Measurements from ENCODE around the gene KANSL1. TPM values are rescaled to one million over a fixed set of nuclear protein-coding genes. Genes with fewer than 3 reads are reported as not detected.

The KANSL1 gene
- total and polyA plus RNA-seq, 2 experiments from 2014 or later, result 12.2 to 38.2 TPM

DNA sequence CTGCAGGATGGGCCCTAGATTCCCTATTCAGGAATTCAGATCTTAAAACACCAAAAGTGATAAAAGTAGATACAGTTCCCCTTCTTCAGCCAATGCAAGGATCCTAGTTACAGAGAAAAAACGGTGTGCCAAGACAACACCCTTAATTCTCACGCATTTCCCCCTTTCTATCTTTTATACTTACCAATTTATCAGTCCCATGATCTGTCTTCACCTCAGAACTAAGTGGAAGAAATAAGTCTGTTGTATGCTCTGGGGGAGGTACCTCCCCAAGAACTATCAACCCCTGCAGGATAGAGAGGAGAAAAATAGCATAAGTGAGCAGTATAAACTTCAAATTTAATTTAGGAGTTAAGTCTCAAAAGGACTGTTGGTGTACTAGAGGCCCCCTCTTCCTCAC lies 111.0 kb downstream of the KANSL1 start:
- no peak for DNase-seq
- H3K36me3 ChIP-seq (ENCODE audit: low read depth), result no peaks in the 10 kb centered on the region; the same call in 1 of the 2 replicates
- peaks cover 9% of the 10 kb centered on the region; the same call in 1 of the 2 replicates for H4K20me1 ChIP-seq (ENCODE audit: insufficient read depth)
- H3K9ac ChIP-seq, result no peak overlapping the region
- 65 to 79% methylated on average over 2 of the region's 2 CpGs for WGBS, 2 experiments (ENCODE audit: low coverage in 1 of 2, low lambda C conversion rate in 2 of 2, missing lambda C conversion rate in 2 of 2)
- H3K79me2 ChIP-seq (ENCODE audit: insufficient read depth), result peaks cover 100% of the 10 kb centered on the region
- H3K4me1 ChIP-seq (ENCODE audit: insufficient read depth), result no peaks in the 10 kb centered on the region
- no peak overlapping the region for H3K4me2 ChIP-seq (ENCODE audit: unreplicated experiment)
- in situ Hi-C loops (cut with MboI), result no loop called here
- H3K9me3 ChIP-seq (ENCODE audit: low read depth), result no peaks in the 10 kb centered on the region
- no peaks in the 10 kb centered on the region for H3K9me2 ChIP-seq (ENCODE audit: insufficient read depth)
- H2AFZ ChIP-seq, result no peak overlapping the region
- no peaks in the 10 kb centered on the region for H3F3A ChIP-seq (ENCODE audit: insufficient read depth)
- H3K4me3 ChIP-seq, result no peak overlapping the region
- TF ChIP-seq EZH2 (IDR thresholded peaks at IDR 0.05; ENCODE audit: insufficient read depth, poor library complexity, severe bottlenecking) (no peak), EZH2phosphoT487 (IDR thresholded peaks at IDR 0.05; ENCODE audit: insufficient read depth, low read depth) (no peak)
- H3K27me3 ChIP-seq (replicated peaks; ENCODE audit: insufficient read depth), result no peaks in the 10 kb centered on the region
- no peak overlapping the region for H3K27ac ChIP-seq

DNA sequence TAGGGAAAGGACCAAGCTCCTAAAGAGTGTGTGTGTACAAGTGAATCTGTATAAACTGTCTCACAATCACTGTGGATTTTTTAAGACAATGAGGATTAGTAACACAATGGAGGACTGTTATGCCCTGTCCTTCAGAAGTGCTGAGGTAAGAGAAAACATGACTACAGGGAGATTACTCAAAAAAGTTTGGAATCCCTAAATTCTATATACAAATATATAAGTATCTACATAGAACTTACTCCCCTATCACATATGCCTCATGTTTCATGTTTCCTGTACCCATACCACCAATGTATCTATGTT lies 112.3 kb downstream of the KANSL1 start:
- in situ Hi-C loops (cut with MboI), result no loop called here
- Histone ChIP-seq H3K9me2 (ENCODE audit: insufficient read depth) (no peaks in the 10 kb centered on the region), H2AFZ (no peak overlapping the region), H3K36me3 (ENCODE audit: low read depth) (no peaks in the 10 kb centered on the region; the same call in 1 of the 2 replicates), H3K4me2 (ENCODE audit: unreplicated experiment) (no peak overlapping the region), H3K4me3 (no peak overlapping the region), H3F3A (ENCODE audit: insufficient read depth) (no peaks in the 10 kb centered on the region), H3K27me3 (replicated peaks; ENCODE audit: insufficient read depth) (no peaks in the 10 kb centered on the region), H3K4me1 (ENCODE audit: insufficient read depth) (no peaks in the 10 kb centered on the region), H4K20me1 (ENCODE audit: insufficient read depth) (peaks cover 5% of the 10 kb centered on the region; the same call in 1 of the 2 replicates), H3K79me2 (ENCODE audit: insufficient read depth) (peaks cover 98% of the 10 kb centered on the region), H3K27ac (no peak overlapping the region), H3K9me3 (ENCODE audit: low read depth) (no peaks in the 10 kb centered on the region), H3K9ac (no peak overlapping the region)
- TF ChIP-seq EZH2phosphoT487 (IDR thresholded peaks at IDR 0.05; ENCODE audit: insufficient read depth, low read depth) (no peak), EZH2 (IDR thresholded peaks at IDR 0.05; ENCODE audit: insufficient read depth, poor library complexity, severe bottlenecking) (no peak)
- no peak for DNase-seq

DNA sequence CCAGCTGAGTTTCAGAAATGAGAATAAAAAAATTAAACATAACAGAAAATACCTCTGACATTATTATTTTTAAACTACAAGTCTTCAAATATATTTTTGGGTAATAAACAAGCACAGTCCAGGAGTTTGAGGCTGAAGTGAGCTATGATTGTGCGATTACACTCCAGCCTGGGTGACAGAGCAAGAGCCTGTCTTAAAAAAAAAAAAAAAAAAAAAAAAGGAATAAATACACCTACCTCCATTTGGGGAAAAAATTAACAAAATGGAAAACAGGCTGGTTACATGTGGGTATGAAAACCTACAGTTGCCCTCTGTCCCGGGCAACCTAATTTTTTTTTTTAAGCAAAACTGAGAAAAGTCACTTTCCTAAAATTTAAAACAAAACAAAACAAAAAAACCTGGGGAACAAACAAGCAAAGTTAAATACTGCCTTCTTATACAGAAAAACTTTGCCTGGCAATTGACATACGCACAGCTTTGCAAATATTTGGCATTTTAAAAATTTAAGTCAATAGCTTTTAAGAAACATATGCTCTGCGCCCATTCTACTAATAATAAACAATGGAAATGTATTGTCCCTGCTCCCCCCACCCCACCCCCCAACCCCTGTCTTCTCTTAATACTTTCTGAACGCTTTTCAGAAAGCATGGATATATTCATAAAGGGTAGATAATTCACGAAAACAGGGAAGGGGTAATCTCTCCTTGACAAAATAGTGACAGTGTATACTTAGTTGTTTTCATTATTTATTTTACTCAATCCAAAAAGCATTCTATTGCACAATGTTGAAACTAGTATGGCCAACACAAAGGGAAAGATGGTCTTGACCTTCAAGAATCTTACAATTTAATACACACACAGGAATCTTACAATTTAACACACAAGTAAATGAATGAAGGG lies 112.9 kb downstream of the KANSL1 start:
- peaks cover 98% of the 10 kb centered on the region for H3K79me2 ChIP-seq (ENCODE audit: insufficient read depth)
- H4K20me1 ChIP-seq (ENCODE audit: insufficient read depth), result peaks cover 5% of the 10 kb centered on the region; the same call in 1 of the 2 replicates
- H3K27me3 ChIP-seq (replicated peaks; ENCODE audit: insufficient read depth), result no peaks in the 10 kb centered on the region

DNA sequence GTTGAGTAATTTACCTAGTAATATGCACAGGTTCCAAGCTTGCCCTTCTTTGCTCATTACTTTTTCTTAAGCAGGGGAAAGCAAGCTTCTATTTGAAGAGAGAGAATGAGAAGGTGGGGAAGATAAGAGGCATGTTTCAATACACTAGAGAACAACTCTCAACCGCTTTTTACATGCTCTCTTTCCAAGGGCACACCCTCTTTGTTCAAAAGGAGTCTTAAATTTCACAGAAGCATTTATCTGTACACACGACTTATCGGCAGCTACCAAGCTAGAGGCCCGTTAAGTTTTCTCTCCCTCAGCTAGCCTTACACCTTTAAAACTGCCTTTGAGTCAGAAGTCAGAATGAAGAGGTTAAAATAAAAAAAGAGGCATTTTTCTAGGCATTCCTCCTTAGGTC lies 114.6 kb downstream of the KANSL1 start:
- Histone ChIP-seq H3F3A (ENCODE audit: insufficient read depth) (peaks cover 6% of the 10 kb centered on the region), H3K9ac (no peak overlapping the region), H3K27me3 (replicated peaks; ENCODE audit: insufficient read depth) (no peaks in the 10 kb centered on the region), H4K20me1 (ENCODE audit: insufficient read depth) (peaks cover 5% of the 10 kb centered on the region; the same call in 1 of the 2 replicates), H3K4me1 (ENCODE audit: insufficient read depth) (peaks cover 6% of the 10 kb centered on the region), H3K79me2 (ENCODE audit: insufficient read depth) (peaks cover 98% of the 10 kb centered on the region), H3K27ac (no peak overlapping the region), H3K9me3 (ENCODE audit: low read depth) (no peaks in the 10 kb centered on the region), H3K4me2 (ENCODE audit: unreplicated experiment) (no peak overlapping the region), H3K9me2 (ENCODE audit: insufficient read depth) (no peaks in the 10 kb centered on the region), H3K4me3 (no peak overlapping the region), H3K36me3 (ENCODE audit: low read depth) (peaks cover 4% of the 10 kb centered on the region; the same call in 1 of the 2 replicates), H2AFZ (no peak overlapping the region)
- TF ChIP-seq EZH2 (IDR thresholded peaks at IDR 0.05; ENCODE audit: insufficient read depth, poor library complexity, severe bottlenecking) (no peak), EZH2phosphoT487 (IDR thresholded peaks at IDR 0.05; ENCODE audit: insufficient read depth, low read depth) (no peak)
- in situ Hi-C loops (cut with MboI), result no loop called here
- no peak for DNase-seq
- 98 to 99% methylated on average over 4 of the region's 4 CpGs for WGBS, 2 experiments (ENCODE audit: low coverage in 1 of 2, low lambda C conversion rate in 2 of 2, missing lambda C conversion rate in 2 of 2)

More for the DNA sequence above, 112.9 kb downstream of the KANSL1 start:
- Histone ChIP-seq H2AFZ (no peak overlapping the region), H3K9me2 (ENCODE audit: insufficient read depth) (no peaks in the 10 kb centered on the region), H3K27ac (no peak overlapping the region), H3K9ac (no peak overlapping the region), H3K9me3 (ENCODE audit: low read depth) (no peaks in the 10 kb centered on the region), H3K4me1 (ENCODE audit: insufficient read depth) (no peaks in the 10 kb centered on the region), H3K4me3 (no peak overlapping the region), H3F3A (ENCODE audit: insufficient read depth) (no peaks in the 10 kb centered on the region), H3K36me3 (ENCODE audit: low read depth) (no peaks in the 10 kb centered on the region; the same call in 1 of the 2 replicates), H3K4me2 (ENCODE audit: unreplicated experiment) (no peak overlapping the region)
- in situ Hi-C loops (cut with MboI), result no loop called here
- no peak for DNase-seq
- TF ChIP-seq EZH2 (IDR thresholded peaks at IDR 0.05; ENCODE audit: insufficient read depth, poor library complexity, severe bottlenecking), result no peak
- TF ChIP-seq EZH2phosphoT487 (IDR thresholded peaks at IDR 0.05; ENCODE audit: insufficient read depth, low read depth), result no peak
- 92 to 95% methylated on average over 6 of the region's 6 CpGs for WGBS, 2 experiments (ENCODE audit: low coverage in 1 of 2, low lambda C conversion rate in 2 of 2, missing lambda C conversion rate in 2 of 2)

All from GM23248 (cell line).